Measurements from ENCODE around the gene DIDO1. TPM values are rescaled to one million over a fixed set of nuclear protein-coding genes. Genes with fewer than 3 reads are reported as not detected.
"Not testable (repeated sequence)": the region's sequence is repeated elsewhere in the genome, so short reads cannot be mapped to it uniquely, and the experiment has no call there.

DIDO1 gene
- polyA plus RNA-seq, 2 of the 4 experiments (the other 2 are of a cell fraction) = 12.6 to 14.8 TPM

GRCh38 chr20:62961799-62962198 lies 35.5 kb upstream of the DIDO1 start:
- ATAC-seq (no peak), DNase-seq (ENCODE audit: low read depth in 1 of 2, low spot score in 1 of 2) (no peak), FAIRE-seq (no peak)
- Histone ChIP-seq H3K4me2 (no peak overlapping the region), H3K9me3 (no peaks in the 10 kb centered on the region), H3K27ac (no peak overlapping the region), H3K4me1 (no peaks in the 10 kb centered on the region), H3K4me3 (no peak overlapping the region)
- ChIA-PET CTCF (interaction anchor here (1.0 to 2.8 kb wide), 3 partner anchors 11 to 47 kb away, joined by 3 to 16 read pairs (median 4); no protein-coding TSS in a partner anchor), POLR2A (no interaction called here)
- WGBS (ENCODE audit: missing lambda C conversion rate) = 84% methylated on average over 8 of the region's 8 CpGs
- TF ChIP-seq ATOH8 (CRISPR knock-in tag; IDR thresholded peaks at IDR 0.05; ENCODE audit: low read depth) = no peak

- ATAC-seq = no peak
- CTCF ChIA-PET = interaction anchor here (0.6 to 2.8 kb wide), 4 partner anchors 11 to 47 kb away, joined by 3 to 16 read pairs (median 4); no protein-coding TSS in a partner anchor
These were observed 35.0 kb upstream of the DIDO1 start for GRCh38 chr20:62961310-62961783.

DNA sequence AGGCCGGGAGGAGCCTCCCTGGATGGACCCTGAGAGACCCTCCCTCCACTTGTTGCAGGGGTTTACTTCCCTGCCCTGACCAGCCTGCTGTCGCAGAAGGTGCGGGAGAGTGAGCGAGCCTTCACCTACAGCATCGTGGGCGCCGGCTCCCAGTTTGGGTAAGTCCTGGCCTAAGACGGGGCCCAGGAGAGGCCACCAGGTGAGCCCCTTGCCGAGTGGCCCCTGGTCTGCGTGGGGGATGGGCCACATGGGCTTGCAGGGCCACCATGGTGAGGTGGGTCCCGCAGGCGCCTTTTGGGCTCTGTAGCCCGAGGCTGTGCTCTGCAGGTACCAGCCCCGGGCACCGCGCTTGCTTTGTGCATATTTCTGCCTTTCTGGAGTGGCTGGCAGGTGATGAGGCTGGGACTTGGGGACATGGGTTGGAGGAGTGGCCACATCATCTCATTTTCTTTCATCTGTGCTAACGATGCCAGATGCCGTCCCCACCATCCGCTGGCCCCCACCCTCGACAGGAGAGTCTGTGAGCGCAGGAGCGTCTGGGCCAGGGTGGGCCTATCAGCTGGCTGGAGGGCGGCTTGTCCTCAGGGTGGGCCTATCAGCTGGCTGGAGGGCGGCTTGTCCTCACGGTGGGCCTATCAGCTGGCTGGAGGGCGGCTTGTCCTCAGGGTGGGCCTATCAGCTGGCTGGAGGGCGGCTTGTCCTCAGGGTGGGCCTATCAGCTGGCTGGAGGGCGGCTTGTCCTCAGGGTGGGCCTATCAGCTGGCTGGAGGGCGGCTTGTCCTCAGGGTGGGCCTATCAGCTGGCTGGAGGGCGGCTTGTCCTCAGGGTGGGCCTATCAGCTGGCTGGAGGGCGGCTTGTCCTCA lies 34.4 kb upstream of the DIDO1 start:
- DNase-seq (ENCODE audit: low read depth in 1 of 2, low spot score in 1 of 2); FAIRE-seq; H3K9me3 ChIP-seq; H3K4me1 ChIP-seq; H3K4me2 ChIP-seq; ATAC-seq; H3K27ac ChIP-seq; POLR2A ChIA-PET; H3K4me3 ChIP-seq: not testable (repeated sequence)
- WGBS (ENCODE audit: missing lambda C conversion rate) = 75% methylated on average over 18 of the region's 31 CpGs
- CTCF ChIA-PET = interaction anchor here (0.6 to 1.9 kb wide), 4 partner anchors 11 to 48 kb away, joined by 3 to 13 read pairs (median 6); no protein-coding TSS in a partner anchor

More at GRCh38 chr20:62961310-62961783, 35.0 kb upstream of the DIDO1 start:
- H3K27ac ChIP-seq = no peak overlapping the region
- no peaks in the 10 kb centered on the region for H3K9me3 ChIP-seq
- POLR2A ChIA-PET = no interaction called here
- H3K4me1 ChIP-seq = no peaks in the 10 kb centered on the region
- no peak overlapping the region for H3K4me3 ChIP-seq
- TF ChIP-seq ELK1 (IDR thresholded peaks at IDR 0.05; ENCODE audit: low read depth, low read length) (no peak), TFCP2L1 (CRISPR knock-in tag; IDR thresholded peaks at IDR 0.05) (no peak), EHF (CRISPR knock-in tag; IDR thresholded peaks at IDR 0.05) (no peak), CBX8 (IDR thresholded peaks at IDR 0.05) (no peak), MAZ (IDR thresholded peaks at IDR 0.05; ENCODE audit: borderline replicate concordance, low read depth, low read length) (no peak), ZFP36 (IDR thresholded peaks at IDR 0.05; ENCODE audit: borderline replicate concordance, partially characterized antibody) (no peak), HOXB13 (CRISPR knock-in tag; IDR thresholded peaks at IDR 0.05; ENCODE audit: low read depth) (no peak), TP53 (CRISPR knock-in tag; IDR thresholded peaks at IDR 0.05) (no peak), FOSB (CRISPR knock-in tag; IDR thresholded peaks at IDR 0.05) (no peak), ATOH8 (CRISPR knock-in tag; IDR thresholded peaks at IDR 0.05; ENCODE audit: low read depth) (no peak), CBX2 (IDR thresholded peaks at IDR 0.05; ENCODE audit: borderline replicate concordance, low read depth) (no peak), FOXS1 (CRISPR knock-in tag; IDR thresholded peaks at IDR 0.05) (no peak), HOXA7 (CRISPR knock-in tag; IDR thresholded peaks at IDR 0.05) (no peak)
- TF ChIP-seq, protein P1, sequence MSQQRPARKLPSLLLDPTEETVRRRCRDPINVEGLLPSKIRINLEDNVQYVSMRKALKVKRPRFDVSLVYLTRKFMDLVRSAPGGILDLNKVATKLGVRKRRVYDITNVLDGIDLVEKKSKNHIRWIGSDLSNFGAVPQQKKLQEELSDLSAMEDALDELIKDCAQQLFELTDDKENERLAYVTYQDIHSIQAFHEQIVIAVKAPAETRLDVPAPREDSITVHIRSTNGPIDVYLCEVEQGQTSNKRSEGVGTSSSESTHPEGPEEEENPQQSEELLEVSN (IDR thresholded peaks at IDR 0.05; ENCODE audit: borderline replicate concordance, low read depth) = no peak
- TF ChIP-seq, protein P2, sequence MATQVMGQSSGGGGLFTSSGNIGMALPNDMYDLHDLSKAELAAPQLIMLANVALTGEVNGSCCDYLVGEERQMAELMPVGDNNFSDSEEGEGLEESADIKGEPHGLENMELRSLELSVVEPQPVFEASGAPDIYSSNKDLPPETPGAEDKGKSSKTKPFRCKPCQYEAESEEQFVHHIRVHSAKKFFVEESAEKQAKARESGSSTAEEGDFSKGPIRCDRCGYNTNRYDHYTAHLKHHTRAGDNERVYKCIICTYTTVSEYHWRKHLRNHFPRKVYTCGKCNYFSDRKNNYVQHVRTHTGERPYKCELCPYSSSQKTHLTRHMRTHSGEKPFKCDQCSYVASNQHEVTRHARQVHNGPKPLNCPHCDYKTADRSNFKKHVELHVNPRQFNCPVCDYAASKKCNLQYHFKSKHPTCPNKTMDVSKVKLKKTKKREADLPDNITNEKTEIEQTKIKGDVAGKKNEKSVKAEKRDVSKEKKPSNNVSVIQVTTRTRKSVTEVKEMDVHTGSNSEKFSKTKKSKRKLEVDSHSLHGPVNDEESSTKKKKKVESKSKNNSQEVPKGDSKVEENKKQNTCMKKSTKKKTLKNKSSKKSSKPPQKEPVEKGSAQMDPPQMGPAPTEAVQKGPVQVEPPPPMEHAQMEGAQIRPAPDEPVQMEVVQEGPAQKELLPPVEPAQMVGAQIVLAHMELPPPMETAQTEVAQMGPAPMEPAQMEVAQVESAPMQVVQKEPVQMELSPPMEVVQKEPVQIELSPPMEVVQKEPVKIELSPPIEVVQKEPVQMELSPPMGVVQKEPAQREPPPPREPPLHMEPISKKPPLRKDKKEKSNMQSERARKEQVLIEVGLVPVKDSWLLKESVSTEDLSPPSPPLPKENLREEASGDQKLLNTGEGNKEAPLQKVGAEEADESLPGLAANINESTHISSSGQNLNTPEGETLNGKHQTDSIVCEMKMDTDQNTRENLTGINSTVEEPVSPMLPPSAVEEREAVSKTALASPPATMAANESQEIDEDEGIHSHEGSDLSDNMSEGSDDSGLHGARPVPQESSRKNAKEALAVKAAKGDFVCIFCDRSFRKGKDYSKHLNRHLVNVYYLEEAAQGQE (IDR thresholded peaks at IDR 0.05) = no peak
- H3K4me2 ChIP-seq = no peak overlapping the region
- WGBS (ENCODE audit: missing lambda C conversion rate) = 82% methylated on average over 16 of the region's 19 CpGs
- no peak for DNase-seq (ENCODE audit: low read depth in 1 of 2, low spot score in 1 of 2)
- no peak for FAIRE-seq

All from A549 (cell line).